GM23248 (cell line): ENCODE data around the gene MST1. TPM values are rescaled to one million over a fixed set of nuclear protein-coding genes. Genes with fewer than 3 reads are reported as not detected.

Experiments
- DNase-seq: peaks from one replicate; pipeline ENCODE4 v3.0.0-alpha.2; 2015
- H2AFZ ChIP-seq: fragments of 200-600 bp; sonication (generic); 2 replicates; pipeline ENCODE4 v1.6.1; 2016; ENCODE audit warnings: antibody characterized with exemption
- H3F3A ChIP-seq: fragments of 200-600 bp; sonication (generic); 2 replicates; pipeline ENCODE4 v1.6.1; 2016; ENCODE audit warnings: mild to moderate bottlenecking, antibody characterized with exemption, mixed run types; ENCODE audit not compliant: insufficient read depth
- H3K27ac ChIP-seq: fragments of 200-600 bp; sonication (generic); 2 replicates; pipeline ENCODE4 v1.5.1; 2016; ENCODE audit warnings: mild to moderate bottlenecking
- H3K27me3 ChIP-seq: fragments of 200-600 bp; sonication (generic); replicated peaks from 2 replicates; pipeline ENCODE4 v1.6.1; 2016; ENCODE audit warnings: mild to moderate bottlenecking; ENCODE audit not compliant: insufficient read depth
- H3K36me3 ChIP-seq: fragments of 200-600 bp; sonication (generic); 2 replicates; pipeline ENCODE4 v1.6.1; 2016; ENCODE audit warnings: low read depth, mild to moderate bottlenecking
- H3K4me1 ChIP-seq: fragments of 200-600 bp; sonication (generic); 2 replicates; pipeline ENCODE4 v1.6.1; 2016; ENCODE audit warnings: mild to moderate bottlenecking; ENCODE audit not compliant: insufficient read depth
- H3K4me2 ChIP-seq: fragments of 200-600 bp; sonication (generic); one replicate; pipeline ENCODE4 v1.6.1; 2016; ENCODE audit warnings: mild to moderate bottlenecking; ENCODE audit not compliant: unreplicated experiment
- H3K4me3 ChIP-seq: fragments of 200-600 bp; sonication (generic); 2 replicates; pipeline ENCODE4 v1.5.1; 2016; ENCODE audit warnings: mild to moderate bottlenecking
- H3K79me2 ChIP-seq: fragments of 200-600 bp; sonication (generic); 2 replicates; pipeline ENCODE4 v1.6.1; 2016; ENCODE audit warnings: mild to moderate bottlenecking; ENCODE audit not compliant: insufficient read depth
- H3K9ac ChIP-seq: fragments of 200-600 bp; sonication (generic); 2 replicates; pipeline ENCODE4 v1.6.1; 2016; ENCODE audit warnings: mild to moderate bottlenecking
- H3K9me2 ChIP-seq: fragments of 200-600 bp; sonication (generic); 2 replicates; pipeline ENCODE4 v1.6.1; 2016; ENCODE audit warnings: mixed run types, mild to moderate bottlenecking, moderate library complexity; ENCODE audit not compliant: insufficient read depth
- H3K9me3 ChIP-seq: fragments of 200-600 bp; sonication (generic); one replicate; pipeline ENCODE4 v1.6.1; 2017; ENCODE audit warnings: low read depth
- H4K20me1 ChIP-seq: fragments of 200-600 bp; sonication (generic); 2 replicates; pipeline ENCODE4 v1.6.0; 2016; ENCODE audit not compliant: insufficient read depth
- EZH2 ChIP-seq: fragments of 200-600 bp; sonication (generic); IDR thresholded peaks from 2 replicates; pipeline ENCODE4 v1.6.1; 2018; ENCODE audit warnings: antibody characterized with exemption, mild to moderate bottlenecking; ENCODE audit not compliant: insufficient read depth, poor library complexity, severe bottlenecking
- EZH2phosphoT487 ChIP-seq: fragments of 200-600 bp; sonication (generic); IDR thresholded peaks from 2 replicates; pipeline ENCODE4 v1.6.1; 2018; ENCODE audit warnings: antibody characterized with exemption, moderate library complexity, mild to moderate bottlenecking, low read depth; ENCODE audit not compliant: insufficient read depth
- WGBS, 2 experiments: methylation state at CpG; one replicate each; pipeline ENCODE4 v1.1.6; 2015 to 2017; ENCODE audit warnings: low lambda C conversion rate in 2 of 2, low coverage in 1 of 2; ENCODE audit errors: missing lambda C conversion rate in 2 of 2; 5-methylcytosine and 5-hydroxymethylcytosine counted together
- in situ Hi-C: fragments of 300-500 bp; cut with MboI; formaldehyde crosslinking; loops from 2 replicates; pipeline ENCODE4 v1.15.0; 2020
- polyA plus RNA-seq: library from polyadenylated mRNA; unstranded; fragments of >200 nt; fragmentation: Nextera tagmentation; extraction: Ambion mirVana; gene quantifications from 2 replicates; pipeline ENCODE4 v1.2.1, GENCODE V29; 2016
- total RNA-seq: library from RNA; depleted of rRNA; stranded (reverse); fragments of >200 nt; shearing (Covaris generic); gene quantifications from 2 replicates; pipeline ENCODE4 v1.2.3, GENCODE V29; 2014

The MST1 gene
- total and polyA plus RNA-seq, 2 experiments from 2014 or later: 3.0 to 6.4 TPM

DNA sequence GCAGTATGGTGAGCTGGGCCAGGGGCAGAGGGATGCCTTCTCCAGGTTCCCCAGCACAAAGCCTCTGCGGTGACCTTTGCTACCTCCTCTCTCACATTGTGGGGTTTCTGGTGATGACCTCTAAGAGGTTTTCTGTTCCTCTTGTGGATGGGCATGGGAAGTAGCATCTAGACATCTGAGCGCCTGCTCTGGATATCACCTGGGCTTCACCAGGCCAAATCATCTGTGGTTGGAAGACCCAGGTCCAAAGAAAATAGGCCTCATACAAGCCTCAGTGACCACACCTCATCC lies 8.1 kb downstream of the MST1 start:
- H3K4me3 ChIP-seq: no peak overlapping the region
- no peaks in the 10 kb centered on the region for H4K20me1 ChIP-seq
- in situ Hi-C loops: no loop called here
- no peaks in the 10 kb centered on the region for H3F3A ChIP-seq
- H3K9ac ChIP-seq: no peak overlapping the region
- no peaks in the 10 kb centered on the region for H3K79me2 ChIP-seq
- H3K27me3 ChIP-seq: no peaks in the 10 kb centered on the region
- no peaks in the 10 kb centered on the region for H3K9me3 ChIP-seq
- H3K9me2 ChIP-seq: no peaks in the 10 kb centered on the region
- no peak overlapping the region for H3K4me2 ChIP-seq
- H3K27ac ChIP-seq: no peak overlapping the region
- 96 to 100% methylated on average over 2 of the region's 2 CpGs for WGBS, 2 experiments
- DNase-seq: no peak
- H3K36me3 ChIP-seq: 0 out of 2 replicates have a peak, but pooled peaks cover 4% of the 10 kb centered on the region
- H3K4me1 ChIP-seq: no peaks in the 10 kb centered on the region
- TF ChIP-seq EZH2phosphoT487 (no peak), EZH2 (no peak)
- no peak overlapping the region for H2AFZ ChIP-seq

DNA sequence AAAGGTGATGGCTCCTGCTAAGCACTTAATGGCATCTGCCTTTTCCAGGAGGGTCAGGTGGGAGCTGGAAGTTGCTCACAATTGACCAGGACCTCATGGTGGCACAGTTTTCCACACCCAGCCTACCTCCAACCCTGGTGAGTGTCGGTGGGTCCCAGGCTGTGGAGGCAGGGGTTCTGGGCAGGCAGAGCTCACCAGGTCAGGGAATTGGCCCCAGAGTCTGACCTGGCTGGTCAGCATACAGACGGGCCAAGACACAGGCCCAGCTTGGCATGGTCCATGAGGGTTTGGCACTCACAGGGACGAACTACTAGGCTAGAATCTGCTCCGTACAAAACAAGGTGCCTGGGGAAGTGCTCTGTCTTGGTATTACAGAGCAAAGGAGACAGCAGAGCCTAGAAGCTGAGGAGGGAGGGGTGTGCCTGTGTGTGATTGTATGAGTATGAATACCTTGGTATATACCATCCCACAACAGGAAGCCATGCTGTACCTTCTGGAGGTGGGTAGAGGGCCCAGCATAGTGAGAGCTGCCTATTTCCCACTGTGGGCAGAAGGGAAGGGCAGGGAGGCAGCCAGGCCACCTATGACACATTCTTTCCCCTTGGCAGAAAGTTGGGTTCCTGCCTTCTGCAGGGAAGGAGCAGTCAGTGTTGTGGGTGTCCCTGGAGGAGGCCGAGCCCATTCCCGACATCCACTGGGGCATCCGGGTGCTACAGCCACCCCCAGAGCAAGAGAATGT lies 8.6 kb downstream of the MST1 start:
- Histone ChIP-seq H3F3A (no peaks in the 10 kb centered on the region), H3K4me3 (no peak overlapping the region), H3K9me3 (no peaks in the 10 kb centered on the region), H3K27ac (no peak overlapping the region), H3K4me1 (no peaks in the 10 kb centered on the region), H4K20me1 (no peaks in the 10 kb centered on the region), H3K9me2 (no peaks in the 10 kb centered on the region), H3K79me2 (no peaks in the 10 kb centered on the region), H3K36me3 (0 out of 2 replicates have a peak, but pooled peaks cover 4% of the 10 kb centered on the region), H2AFZ (no peak overlapping the region), H3K27me3 (no peaks in the 10 kb centered on the region), H3K4me2 (no peak overlapping the region), H3K9ac (no peak overlapping the region)
- peak; percentile 38 for DNase-seq
- 63% methylated on average over 7 of the region's 7 CpGs for WGBS, 2 experiments
- in situ Hi-C loops: no loop called here
- TF ChIP-seq EZH2phosphoT487 (no peak), EZH2 (no peak)

DNA sequence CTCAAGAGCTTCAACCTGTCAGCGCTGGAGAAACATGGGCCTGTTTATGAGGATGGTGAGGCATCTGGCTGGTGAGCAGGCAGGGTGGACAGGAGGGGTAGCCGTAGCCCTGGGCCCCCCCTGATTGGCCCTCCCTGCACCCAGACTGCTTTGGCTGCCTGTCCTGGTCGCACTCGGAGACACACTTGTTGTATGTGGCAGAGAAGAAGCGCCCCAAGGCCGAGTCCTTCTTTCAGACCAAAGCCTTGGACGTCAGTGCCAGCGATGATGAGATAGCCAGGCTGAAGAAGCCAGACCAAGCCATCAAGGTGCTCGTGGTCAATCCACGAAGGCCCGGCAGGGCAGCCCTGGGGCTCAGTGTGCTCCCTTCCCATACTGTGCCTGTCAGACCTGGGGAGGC lies 13.4 kb downstream of the MST1 start:
- H3K4me3 ChIP-seq: no peak overlapping the region

DNA sequence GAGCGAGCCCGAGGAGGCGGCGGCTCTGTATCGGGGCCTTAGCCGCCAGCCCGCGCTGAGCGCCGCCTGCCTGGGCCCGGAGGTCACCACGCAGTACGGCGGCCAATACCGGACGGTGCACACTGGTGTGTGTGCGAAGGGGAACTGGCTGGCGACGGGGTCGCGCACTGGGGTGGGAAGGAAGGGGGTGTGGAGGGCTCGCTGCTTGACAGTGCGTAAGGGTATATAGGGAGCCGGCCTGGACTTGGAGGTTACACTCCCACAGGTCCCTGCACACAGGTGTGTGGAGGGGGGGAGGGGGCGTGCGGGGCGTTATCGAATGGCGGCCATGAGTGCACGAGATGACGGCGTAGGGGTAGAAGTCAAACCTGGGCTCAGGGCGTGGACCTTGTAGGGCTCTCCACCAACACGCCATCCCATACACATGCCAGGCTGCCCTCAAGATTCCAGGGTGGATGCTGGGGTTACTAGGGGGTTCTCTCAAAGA lies 14.7 kb downstream of the MST1 start:
- Histone ChIP-seq H3K36me3 (0 out of 2 replicates have a peak, but pooled peaks cover 4% of the 10 kb centered on the region), H3K27me3 (no peaks in the 10 kb centered on the region), H3K9ac (peak overlapping the region; percentile 86), H3K9me2 (no peaks in the 10 kb centered on the region), H3K4me2 (peak overlapping the region; percentile 76), H3K9me3 (no peaks in the 10 kb centered on the region), H3K4me1 (peaks cover 11% of the 10 kb centered on the region), H3K4me3 (peak overlapping the region; percentile 81), H3K79me2 (peaks cover 12% of the 10 kb centered on the region), H4K20me1 (no peaks in the 10 kb centered on the region), H3K27ac (0 out of 2 replicates have a peak overlapping the region, but pooled peaks have one; percentile 87), H3F3A (0 out of 2 replicates have a peak, but pooled peaks cover 3% of the 10 kb centered on the region), H2AFZ (peak overlapping the region; percentile 88)
- DNase-seq: no peak
- in situ Hi-C loops: loop anchor here (10.0 kb wide), 1 partner anchor 130 kb away; no protein-coding TSS in a partner anchor
- 3% methylated on average over 24 to 34 of the region's 34 CpGs for WGBS, 2 experiments
- TF ChIP-seq EZH2phosphoT487 (no peak), EZH2 (no peak)

More for the DNA sequence above, 13.4 kb downstream of the MST1 start:
- no peaks in the 10 kb centered on the region for H3K9me3 ChIP-seq
- TF ChIP-seq EZH2phosphoT487 (no peak), EZH2 (no peak)
- H3K9me2 ChIP-seq: no peaks in the 10 kb centered on the region
- in situ Hi-C loops: loop anchor here (10.0 kb wide), 1 partner anchor 131 kb away; no protein-coding TSS in a partner anchor
- H3K4me1 ChIP-seq: peaks cover 11% of the 10 kb centered on the region
- H3K27me3 ChIP-seq: no peaks in the 10 kb centered on the region
- DNase-seq: no peak
- H2AFZ ChIP-seq: no peak overlapping the region
- H3K27ac ChIP-seq: no peak overlapping the region
- H3K4me2 ChIP-seq: no peak overlapping the region
- no peak overlapping the region for H3K9ac ChIP-seq
- H3F3A ChIP-seq: 0 out of 2 replicates have a peak, but pooled peaks cover 3% of the 10 kb centered on the region
- 80 to 89% methylated on average over 9 to 11 of the region's 11 CpGs for WGBS, 2 experiments
- peaks cover 12% of the 10 kb centered on the region for H3K79me2 ChIP-seq
- no peaks in the 10 kb centered on the region for H4K20me1 ChIP-seq
- H3K36me3 ChIP-seq: 0 out of 2 replicates have a peak, but pooled peaks cover 4% of the 10 kb centered on the region
